GM19438 (cell line): ENCODE measurements around the gene BCKDHB.
"Not testable (repeated sequence)": the region's sequence is repeated elsewhere in the genome, so short reads cannot be mapped to it uniquely, and the experiment has no call there.

Experiments used
- ATAC-seq: cut with Tn5 transposase; IDR thresholded peaks from one replicate; pipeline ENCODE4 v1.9.1; 2021; ENCODE audit warnings: low read depth; ENCODE audit not compliant: unreplicated experiment

BCKDHB gene

DNA sequence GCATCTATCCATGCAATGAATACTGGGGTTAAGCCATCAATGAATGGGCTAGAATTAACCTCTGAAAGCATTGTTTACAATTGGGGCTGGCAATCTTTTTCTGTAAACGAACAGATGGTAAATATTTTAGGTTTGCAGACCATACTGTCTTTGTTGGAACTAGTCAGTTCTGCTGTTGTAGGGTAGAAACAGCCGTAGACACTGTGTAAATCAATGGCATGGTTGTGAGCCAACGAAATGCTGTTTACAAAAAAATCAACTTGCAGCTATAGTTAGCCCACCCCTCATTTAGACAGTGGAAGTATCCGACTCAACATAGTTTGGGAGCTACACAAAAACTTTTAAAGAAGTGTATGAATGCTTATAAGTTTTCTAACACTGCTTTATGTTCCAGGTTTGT lies 91.5 kb downstream of the BCKDHB start:
- ATAC-seq: no peak

DNA sequence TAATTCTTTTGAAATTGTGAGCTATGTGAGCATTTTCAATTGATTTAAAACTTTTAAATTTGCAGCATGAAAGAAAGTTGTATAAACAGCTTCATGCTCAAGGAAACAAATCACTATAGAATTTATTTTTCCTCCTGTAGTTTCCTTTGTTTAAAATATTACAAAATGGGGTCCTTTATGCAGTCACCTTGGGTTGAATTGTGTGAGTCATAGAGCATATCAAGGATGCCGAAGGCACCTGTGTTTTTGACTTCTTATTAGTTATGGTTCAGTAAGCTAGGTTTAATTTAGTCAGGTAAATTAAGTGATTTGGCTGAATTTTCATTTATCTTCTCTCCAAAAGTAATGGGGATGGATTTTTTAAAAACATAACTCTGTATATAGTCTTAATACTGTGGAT lies 96.8 kb downstream of the BCKDHB start:
- no peak for ATAC-seq

DNA sequence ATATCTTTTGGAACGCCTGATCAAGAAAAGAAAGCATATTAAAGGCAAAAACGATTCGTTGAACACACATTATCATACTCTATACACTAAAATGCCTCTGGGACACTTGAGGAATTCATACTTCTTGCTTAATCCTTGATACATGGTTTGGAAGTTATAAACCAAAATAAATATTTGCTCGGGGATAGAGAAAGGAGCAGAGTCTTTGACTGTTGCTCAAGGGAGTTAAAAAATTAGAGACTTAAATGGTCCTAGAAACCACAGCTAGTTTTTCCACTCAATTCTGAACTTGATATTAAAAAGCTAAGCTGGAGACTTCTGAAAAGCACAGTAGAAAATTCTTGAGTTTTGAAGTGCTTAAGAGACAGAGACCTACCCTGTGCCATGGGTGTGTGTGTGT lies 98.9 kb downstream of the BCKDHB start:
- no peak for ATAC-seq

DNA sequence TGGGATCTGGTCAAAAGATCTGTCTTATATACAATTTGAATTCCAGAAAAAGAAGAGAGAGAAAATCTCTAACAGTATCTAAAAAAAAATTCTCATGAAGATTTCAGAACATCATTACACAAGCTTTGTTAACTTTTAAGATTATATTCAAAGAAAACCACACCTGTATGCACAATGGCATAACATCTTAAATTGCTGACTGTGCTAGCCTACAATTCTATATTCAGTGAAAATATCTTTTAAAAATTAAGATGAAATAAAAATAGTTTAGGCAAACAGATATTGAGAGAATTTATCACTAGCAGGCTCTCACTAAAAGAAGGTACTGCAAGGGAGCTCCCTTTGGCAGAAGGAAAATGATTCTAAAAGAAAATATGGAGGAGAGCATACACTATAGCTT lies 100.3 kb downstream of the BCKDHB start:
- ATAC-seq: no peak

DNA sequence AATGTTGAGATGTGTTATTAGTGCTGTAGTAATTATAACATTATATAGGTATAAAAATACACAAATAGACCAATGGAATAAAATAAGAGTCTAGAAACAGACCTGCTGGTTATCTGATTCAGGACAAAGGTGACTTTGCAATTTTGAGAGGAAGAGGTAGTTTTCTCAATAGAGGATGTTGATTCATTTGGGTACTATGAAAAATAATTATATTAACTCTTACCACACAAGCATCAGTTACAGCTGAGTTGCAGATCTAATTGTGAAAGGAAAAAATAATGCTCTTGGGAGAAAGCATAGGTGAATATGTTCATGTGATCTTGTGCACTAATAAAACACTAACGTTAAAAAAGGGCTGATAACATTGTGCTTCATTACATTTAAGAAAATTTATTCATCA lies 103.0 kb downstream of the BCKDHB start:
- ATAC-seq: no peak

DNA sequence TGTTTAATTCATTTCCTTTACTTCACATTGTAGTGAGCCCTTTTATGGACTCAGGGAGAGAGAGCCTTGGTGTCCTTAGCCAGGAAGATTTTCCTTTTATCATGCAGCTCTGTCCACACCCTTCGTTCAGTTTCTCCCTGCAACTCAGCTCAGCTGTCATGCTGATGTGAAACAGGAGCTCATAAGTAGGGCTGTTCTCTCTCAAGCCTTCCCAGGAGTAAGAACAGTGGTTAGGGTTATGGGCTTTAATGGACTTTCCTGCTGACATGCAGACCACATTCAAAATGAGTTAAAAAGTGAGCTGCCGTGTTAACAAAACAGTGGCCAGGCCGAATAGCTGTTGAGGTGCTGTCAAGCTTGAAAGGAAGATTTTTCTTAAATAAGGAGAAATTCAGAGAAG lies 104.1 kb downstream of the BCKDHB start:
- no peak for ATAC-seq

DNA sequence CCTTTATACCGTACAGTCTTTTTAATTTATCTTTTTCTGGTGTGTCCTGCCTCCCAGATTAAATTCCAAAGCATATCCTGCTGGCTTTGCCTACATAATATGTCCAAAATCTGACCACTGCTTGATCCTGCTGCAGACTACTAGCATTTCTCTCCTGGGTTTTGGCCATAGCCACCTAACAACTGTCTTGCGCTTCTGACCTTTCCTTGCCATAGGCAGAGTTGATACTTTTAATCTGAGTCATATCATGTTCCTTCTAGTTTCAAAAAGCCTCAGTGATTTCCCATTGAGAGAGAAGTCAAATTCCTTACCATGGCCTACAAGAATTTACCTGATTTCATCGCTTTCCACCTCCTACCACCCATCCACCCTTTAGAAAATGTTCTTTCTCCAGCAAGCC lies 104.8 kb downstream of the BCKDHB start:
- ATAC-seq: no peak

DNA sequence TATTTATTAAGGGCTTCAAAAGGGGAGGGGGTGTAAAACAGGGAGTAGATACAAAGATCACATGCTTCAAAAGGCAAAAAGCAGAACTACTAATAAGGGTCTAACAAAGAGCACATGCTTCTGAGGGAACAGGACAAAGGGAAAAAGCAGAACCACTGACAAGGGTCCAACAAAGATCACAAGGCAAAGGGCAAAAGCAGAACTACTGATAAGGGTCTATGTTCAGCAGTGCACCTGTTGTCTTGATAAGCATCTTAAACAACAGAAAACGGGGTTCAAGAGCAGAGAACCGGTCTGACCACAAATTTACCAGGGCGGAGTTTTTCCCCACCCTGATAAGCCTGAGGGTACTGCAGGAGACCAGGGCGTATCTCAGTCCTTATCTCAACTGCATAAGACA lies 105.4 kb downstream of the BCKDHB start:
- not testable (repeated sequence) for ATAC-seq

DNA sequence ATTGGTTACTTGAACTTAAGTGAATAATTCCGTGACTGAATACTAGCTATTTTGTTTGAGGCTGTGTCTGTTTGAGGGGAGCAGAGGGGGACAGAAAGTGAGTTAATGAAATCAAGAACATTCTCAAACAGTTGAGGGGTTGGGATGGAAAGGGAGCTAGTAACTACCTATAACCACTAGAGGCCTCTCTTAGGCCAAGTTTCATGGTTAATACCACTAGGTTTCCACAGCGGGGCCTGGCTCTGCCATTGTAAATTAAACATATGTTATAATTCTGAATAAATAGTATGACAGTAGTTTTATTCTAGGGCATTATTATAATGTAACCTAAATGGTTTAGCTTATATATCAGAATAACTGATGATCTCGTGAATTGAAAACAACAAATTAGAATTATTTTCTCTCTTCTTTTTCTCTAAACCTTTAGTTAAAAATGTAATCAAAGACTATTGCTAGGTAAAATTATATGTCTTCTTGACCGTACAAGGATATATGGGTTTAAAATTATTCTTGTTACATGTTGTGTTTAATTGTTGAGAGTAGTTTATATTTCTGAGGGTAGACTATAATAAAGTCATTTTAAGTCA lies 108.1 kb downstream of the BCKDHB start:
- ATAC-seq: peak; percentile 81

DNA sequence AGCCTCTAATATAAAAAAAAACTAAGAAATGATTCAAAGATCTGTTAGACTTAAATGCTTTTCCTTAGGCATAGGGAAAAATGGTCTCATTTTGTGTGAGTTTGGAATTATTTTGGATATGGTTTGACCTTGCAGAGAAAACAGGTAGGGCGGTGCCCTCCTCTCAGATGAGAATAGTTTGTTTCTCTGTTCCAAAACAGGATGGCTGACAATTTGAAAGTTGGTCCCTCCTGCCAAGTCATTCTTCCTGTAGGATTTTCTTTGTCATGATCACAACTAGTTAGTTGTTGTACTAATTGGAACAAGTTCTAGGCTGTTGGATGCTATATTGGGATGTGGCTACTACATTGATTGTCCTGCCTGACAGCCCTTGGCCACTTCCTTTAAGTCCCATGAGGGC lies 108.6 kb downstream of the BCKDHB start:
- ATAC-seq: no peak

DNA sequence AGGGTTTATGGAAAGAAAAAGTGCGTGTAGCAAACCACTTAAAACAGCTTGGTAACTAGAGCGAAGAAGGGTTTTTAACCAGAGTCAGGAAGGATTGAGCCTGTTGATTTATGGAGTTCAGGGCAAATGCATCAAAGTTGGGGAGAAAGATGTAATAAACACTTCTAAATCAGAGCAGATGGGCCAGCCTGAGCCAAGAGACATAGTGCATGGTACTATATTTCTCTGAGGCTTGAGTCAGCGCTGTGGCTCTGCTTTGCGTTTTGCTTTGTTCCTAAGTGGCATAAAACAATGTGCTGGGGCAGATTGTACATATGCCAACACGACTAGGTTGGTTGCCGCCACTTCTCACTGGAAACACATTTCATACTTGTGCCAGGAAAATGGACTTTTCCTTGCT lies 111.3 kb downstream of the BCKDHB start:
- ATAC-seq: no peak

DNA sequence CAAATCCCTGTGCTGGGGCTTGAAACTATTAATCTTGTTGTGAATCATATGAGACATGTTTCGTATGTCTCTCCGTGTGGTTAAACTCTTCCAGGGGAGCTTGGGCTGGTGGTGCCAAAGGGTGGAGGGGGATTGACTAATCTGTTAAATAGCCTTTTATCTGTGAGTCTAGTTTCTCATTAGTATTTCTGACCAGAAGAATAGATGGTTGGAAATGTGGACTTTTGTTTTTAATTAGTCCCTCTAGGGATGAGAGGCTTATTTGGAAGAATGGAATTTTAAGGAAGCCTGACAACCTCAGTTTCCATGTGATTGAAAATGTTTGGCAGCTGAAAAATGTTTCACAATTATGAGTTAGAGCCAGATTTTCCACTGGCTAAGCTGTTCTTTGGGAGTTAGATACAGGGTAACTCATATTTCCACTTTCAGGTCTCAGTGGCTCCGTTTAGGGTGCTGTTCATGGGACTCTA lies 117.3 kb downstream of the BCKDHB start:
- no peak for ATAC-seq

DNA sequence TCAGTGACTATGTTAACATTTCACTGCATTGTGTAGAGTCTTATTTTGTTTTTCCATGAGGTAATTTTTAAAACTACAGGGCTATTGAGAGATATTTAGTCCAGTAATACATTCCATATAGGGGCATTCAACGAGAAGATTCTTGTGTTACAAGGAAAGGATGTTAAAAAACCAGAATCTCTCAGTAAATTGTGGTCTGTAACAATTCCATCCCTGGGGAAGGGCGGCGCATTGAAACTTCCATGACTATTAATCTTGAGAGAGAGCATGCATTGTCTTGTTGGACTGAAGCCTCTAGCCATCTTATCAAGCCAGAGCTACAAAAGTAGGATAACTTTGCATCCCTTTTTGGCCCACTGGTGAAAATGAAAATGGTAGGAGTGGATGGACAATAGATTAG lies 119.7 kb downstream of the BCKDHB start:
- no peak for ATAC-seq

DNA sequence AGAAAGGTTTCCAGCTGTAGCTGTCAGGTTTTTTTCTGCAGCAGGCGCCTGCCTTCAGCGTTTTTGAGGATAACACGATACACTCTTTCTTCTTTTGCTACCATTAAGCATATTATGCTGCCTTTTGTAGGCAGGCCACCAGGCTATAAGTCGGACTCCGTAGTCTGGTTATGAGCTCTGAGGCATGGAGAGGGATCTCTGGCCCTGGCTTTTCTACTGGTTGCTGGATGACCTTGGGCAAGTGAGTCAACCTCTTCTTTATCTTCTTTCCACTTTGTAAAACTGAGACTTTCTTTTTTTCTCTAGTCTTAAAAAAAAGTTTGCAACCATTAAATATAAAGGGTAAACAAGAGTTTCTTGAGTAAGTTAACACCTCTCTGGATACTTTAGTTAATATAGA lies 120.2 kb downstream of the BCKDHB start:
- no peak for ATAC-seq

DNA sequence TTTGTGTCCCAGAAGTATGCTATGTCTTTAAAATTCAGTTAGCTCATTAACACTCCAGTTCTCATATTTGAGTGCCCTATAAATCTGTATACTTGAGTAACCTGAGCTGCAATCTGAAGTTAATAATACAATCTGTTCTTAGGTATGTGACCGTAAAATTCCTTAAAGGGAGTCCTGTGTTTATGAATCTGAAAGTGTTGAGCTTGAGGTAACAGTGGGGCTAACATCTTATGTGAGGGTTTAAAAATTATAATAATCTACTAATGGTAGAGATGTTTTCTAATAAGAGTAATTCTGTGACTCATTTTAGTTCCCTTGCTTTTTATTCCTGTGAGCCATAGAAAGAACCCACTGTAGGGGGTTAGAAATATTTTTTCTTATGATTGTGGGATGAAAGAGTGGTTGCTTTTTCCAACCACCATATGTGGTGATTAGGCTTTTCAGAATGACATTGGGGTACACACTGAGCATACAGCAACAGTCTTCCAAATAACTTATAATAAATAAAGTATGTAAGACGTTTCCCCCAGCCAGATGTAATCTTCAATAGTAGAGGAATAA lies 121.2 kb downstream of the BCKDHB start:
- no peak for ATAC-seq

DNA sequence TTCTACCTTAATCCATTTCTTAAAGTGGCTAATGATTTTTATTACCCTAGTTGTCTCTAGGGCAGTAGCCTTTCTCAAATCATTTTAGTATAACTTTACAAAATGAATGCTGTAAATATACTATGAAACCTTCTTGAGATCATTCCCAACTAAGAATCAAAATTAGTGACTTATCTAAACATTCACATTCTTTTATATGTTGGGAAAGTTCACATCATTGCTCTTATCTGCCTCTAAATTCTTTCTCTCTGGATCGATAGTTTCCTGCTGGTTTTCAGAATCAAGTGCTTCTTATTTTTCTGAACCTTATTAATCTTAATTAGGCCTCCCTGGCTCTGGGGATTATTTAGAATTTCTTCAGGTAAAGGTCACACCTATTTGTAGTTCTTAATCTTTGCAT lies 126.8 kb downstream of the BCKDHB start:
- no peak for ATAC-seq

DNA sequence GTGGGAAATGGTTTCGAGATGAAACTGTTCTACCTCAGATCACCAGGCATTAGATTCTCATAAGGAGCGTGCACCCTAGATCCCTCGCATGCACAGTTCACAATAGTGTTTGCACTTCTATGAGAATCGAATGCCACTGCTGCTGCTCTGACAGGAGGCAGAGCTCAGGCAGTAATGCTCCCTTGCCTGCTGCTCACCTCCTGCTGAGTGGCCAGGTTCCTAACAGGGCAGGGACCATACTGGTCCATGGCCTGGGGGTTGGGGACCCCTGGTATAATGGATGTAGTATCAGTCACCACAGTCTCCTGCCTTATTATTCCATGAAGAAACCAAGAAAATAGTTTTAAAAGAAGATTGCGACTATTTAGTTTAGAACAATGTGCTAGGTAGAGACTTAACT lies 127.5 kb downstream of the BCKDHB start:
- no peak for ATAC-seq

DNA sequence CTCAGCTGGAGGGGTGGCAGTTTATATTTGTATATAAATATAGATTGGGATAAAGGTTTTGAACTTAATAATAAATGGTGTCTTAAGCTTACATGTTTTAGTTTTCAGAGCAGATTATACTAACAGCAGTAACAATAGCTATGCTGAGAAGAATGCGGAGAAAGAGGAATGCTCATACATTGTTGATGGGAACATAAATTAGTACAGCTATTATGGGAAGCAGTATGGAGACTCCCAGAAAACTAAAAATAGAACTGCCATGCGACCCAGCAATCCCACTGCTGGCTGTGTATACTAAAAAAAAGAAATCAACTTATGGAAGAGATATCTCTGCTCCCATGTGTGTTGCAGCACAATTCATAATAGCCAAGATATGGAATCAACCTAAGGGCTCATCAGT lies 127.9 kb downstream of the BCKDHB start:
- ATAC-seq: no peak

DNA sequence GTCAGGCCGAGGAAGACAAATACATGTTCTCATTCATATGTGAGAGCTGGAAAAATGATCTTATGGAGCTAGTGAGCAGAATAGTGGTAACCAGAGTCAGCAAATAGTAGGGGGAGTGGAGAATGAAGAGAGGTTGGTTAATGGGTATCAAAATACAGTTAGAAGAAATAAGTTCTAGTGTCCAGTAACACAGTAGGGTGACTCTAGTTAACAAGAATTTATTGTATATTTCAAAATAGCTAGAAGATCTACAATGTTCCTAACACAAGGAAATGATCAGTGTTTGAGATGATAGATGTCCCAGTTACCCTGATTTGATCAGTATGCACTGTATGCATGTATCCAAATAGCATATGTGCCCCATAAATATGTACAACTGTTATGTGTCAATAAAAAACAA lies 128.4 kb downstream of the BCKDHB start:
- ATAC-seq: no peak

DNA sequence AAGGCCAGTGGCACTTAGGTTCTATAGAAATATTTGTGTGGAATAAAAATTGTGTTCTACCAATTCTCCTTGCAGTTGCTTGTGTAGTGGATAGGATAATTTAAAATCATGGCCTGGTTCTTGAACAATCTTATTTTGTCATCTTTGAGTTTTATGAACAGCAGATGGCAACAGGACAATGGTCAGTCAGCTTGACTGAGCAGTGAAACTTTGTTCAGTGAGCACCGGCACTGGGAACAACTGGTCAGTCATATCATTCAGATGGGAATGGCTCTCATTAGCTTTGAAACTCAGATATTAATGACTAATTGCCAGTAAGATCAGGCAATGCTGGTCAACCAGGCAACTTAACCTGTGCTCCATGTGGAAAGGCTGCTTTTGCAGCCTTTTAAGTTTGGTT lies 129.2 kb downstream of the BCKDHB start:
- no peak for ATAC-seq

DNA sequence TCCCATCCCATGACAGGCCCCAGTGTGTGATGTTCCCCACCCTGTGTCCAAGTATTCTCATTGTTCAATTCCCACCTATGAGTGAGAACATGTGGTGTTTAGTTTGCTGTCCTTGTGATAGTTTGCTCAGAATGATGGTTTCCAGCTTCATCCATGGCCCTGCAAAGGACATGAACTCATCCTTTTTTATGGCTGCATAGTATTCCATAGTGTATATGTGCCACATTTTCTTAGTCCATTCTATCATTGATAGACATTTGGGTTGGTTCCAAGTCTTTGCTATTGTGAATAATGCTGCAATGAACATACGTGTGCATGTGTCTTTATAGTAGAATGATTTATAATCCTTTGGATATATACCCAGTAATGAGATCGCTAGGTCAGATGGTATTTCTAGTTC lies 132.3 kb downstream of the BCKDHB start:
- not testable (repeated sequence) for ATAC-seq

DNA sequence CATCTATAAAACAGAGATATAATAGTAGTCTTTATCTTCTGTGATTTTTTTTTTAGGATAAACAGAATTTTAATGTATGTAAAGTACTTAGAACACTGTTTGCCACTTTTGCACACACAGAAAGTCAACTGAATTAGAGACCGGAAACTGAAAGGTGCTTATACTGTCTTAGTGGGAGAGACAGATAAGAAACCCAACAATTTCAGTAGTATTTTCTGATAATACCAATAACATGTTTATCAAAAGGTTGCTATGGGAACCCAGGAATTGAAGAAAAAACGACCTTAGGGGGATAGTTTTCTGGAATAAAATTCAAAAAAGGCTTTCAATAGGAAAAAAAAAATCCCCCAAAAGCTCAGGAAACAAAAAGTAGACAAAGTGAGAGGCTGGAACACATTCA lies 138.6 kb downstream of the BCKDHB start:
- ATAC-seq: no peak

DNA sequence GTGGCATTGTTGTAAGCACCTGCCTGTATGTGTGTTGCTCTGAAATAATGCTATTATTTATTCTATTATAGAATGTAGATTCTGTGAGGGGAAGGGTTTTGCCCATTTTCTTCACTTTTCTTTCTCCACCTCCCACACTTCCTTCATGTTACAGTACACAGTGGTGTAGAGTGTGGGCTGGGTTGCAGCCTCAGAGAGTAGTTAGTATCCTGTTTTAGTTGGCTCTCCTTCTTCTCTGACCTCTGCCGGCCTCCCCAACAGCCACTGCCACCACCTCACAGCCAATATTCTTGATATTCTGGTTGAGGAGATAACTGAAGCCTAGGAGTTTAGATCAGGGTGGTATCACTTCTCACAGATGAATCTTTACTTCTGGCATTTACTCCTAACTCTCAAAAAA lies 143.4 kb downstream of the BCKDHB start:
- ATAC-seq: no peak
